Loucy (cell line): Measurements from ENCODE around the gene RILPL1.

Source experiments
- H2AFZ ChIP-seq: fragments of 200-600 bp; sonication (generic); 2 replicates; pipeline ENCODE4 v1.6.0; 2016; ENCODE audit warnings: antibody characterized with exemption, mild to moderate bottlenecking, low read length, moderate library complexity
- H3F3A ChIP-seq: fragments of 200-600 bp; 2 replicates; pipeline ENCODE4 v1.6.0; 2016; ENCODE audit warnings: antibody characterized with exemption, low read depth, mild to moderate bottlenecking
- H3K27me3 ChIP-seq: fragments of 200-600 bp; sonication (generic); 2 replicates; pipeline ENCODE4 v1.6.1; 2014; ENCODE audit warnings: low read length, mild to moderate bottlenecking; ENCODE audit not compliant: insufficient read depth, poor library complexity, severe bottlenecking
- H3K36me3 ChIP-seq: fragments of 200-600 bp; sonication (generic); 2 replicates; pipeline ENCODE4 v1.6.1; 2016; ENCODE audit warnings: low read length; ENCODE audit not compliant: insufficient read depth
- H3K4me1 ChIP-seq: fragments of 200-600 bp; sonication (generic); 2 replicates; pipeline ENCODE4 v1.5.1; 2014; ENCODE audit warnings: low read length, mild to moderate bottlenecking; ENCODE audit not compliant: insufficient read depth, poor library complexity, severe bottlenecking
- H3K4me2 ChIP-seq: fragments of 200-600 bp; sonication (generic); 2 replicates; pipeline ENCODE4 v1.6.0; 2014; ENCODE audit warnings: antibody characterized with exemption, low read length, low read depth, mild to moderate bottlenecking; ENCODE audit not compliant: poor library complexity, severe bottlenecking
- H3K4me3 ChIP-seq: fragments of 200-600 bp; sonication (generic); 2 replicates; pipeline ENCODE4 v1.5.1; 2014; ENCODE audit warnings: low read length, mild to moderate bottlenecking, mixed read lengths; ENCODE audit not compliant: poor library complexity, severe bottlenecking
- H3K79me2 ChIP-seq: fragments of 200-600 bp; sonication (generic); 2 replicates; pipeline ENCODE4 v1.6.1; 2014; ENCODE audit warnings: low read length; ENCODE audit not compliant: insufficient read depth
- H3K9ac ChIP-seq: fragments of 200-600 bp; sonication (generic); 2 replicates; pipeline ENCODE4 v1.6.0; 2014; ENCODE audit warnings: mild to moderate bottlenecking, low read depth, low read length, moderate library complexity; ENCODE audit not compliant: poor library complexity, severe bottlenecking
- H3K9me2 ChIP-seq: fragments of 200-600 bp; sonication (generic); replicated peaks from 2 replicates; pipeline ENCODE4 v1.6.1; 2016; ENCODE audit warnings: low read depth, low read length, mixed read lengths
- H3K9me3 ChIP-seq: fragments of 200-600 bp; sonication (generic); 2 replicates; pipeline ENCODE4 v1.6.1; 2014; ENCODE audit warnings: mild to moderate bottlenecking, antibody characterized with exemption, low read length, low read depth; ENCODE audit not compliant: insufficient read depth
- H4K20me1 ChIP-seq: fragments of 200-600 bp; sonication (generic); 2 replicates; pipeline ENCODE4 v1.6.0; 2014; ENCODE audit warnings: antibody characterized with exemption, low read length, mild to moderate bottlenecking; ENCODE audit not compliant: insufficient read depth, poor library complexity, severe bottlenecking
- CTCF ChIP-seq: fragments of 200-600 bp; sonication (generic); conservative IDR thresholded peaks from 2 replicates; pipeline ENCODE4 v1.5.1; 2014; ENCODE audit warnings: mild to moderate bottlenecking, antibody characterized with exemption, low read length
- EZH2phosphoT487 ChIP-seq: fragments of 200-600 bp; IDR thresholded peaks from 2 replicates; pipeline ENCODE4 v1.6.1; 2018; ENCODE audit warnings: antibody characterized with exemption, mild to moderate bottlenecking, moderate library complexity, borderline replicate concordance

Gene RILPL1

GRCh38 chr12:123475246-123475703 is 58.2 kb downstream of the RILPL1 start:
- H4K20me1 ChIP-seq, result no peaks in the 10 kb centered on the region
- H3K36me3 ChIP-seq, result no peaks in the 10 kb centered on the region; the same call in 1 of the 2 replicates
- H3K9me3 ChIP-seq, result no peaks in the 10 kb centered on the region
- H3K4me2 ChIP-seq, result no peak overlapping the region
- H3F3A ChIP-seq, result no peaks in the 10 kb centered on the region
- H3K4me3 ChIP-seq, result no peak overlapping the region
- TF ChIP-seq CTCF (no peak), EZH2phosphoT487 (no peak)
- no peaks in the 10 kb centered on the region for H3K9me2 ChIP-seq
- no peaks in the 10 kb centered on the region for H3K27me3 ChIP-seq
- H3K9ac ChIP-seq, result no peak overlapping the region
- H3K79me2 ChIP-seq, result no peaks in the 10 kb centered on the region
- no peak overlapping the region for H2AFZ ChIP-seq
- no peaks in the 10 kb centered on the region for H3K4me1 ChIP-seq

GRCh38 chr12:123474485-123475245 is 58.9 kb downstream of the RILPL1 start:
- Histone ChIP-seq H3K9ac (no peak overlapping the region), H2AFZ (no peak overlapping the region), H3F3A (no peaks in the 10 kb centered on the region), H3K4me3 (no peak overlapping the region), H3K9me3 (no peaks in the 10 kb centered on the region), H3K79me2 (no peaks in the 10 kb centered on the region), H3K9me2 (no peaks in the 10 kb centered on the region), H4K20me1 (no peaks in the 10 kb centered on the region), H3K27me3 (no peaks in the 10 kb centered on the region), H3K4me1 (no peaks in the 10 kb centered on the region), H3K36me3 (no peaks in the 10 kb centered on the region; the same call in 1 of the 2 replicates), H3K4me2 (no peak overlapping the region)
- TF ChIP-seq EZH2phosphoT487, result no peak

GRCh38 chr12:123472438-123472849 is 61.1 kb downstream of the RILPL1 start:
- no peaks in the 10 kb centered on the region for H3K9me3 ChIP-seq
- H3K9me2 ChIP-seq, result no peaks in the 10 kb centered on the region
- H3K4me2 ChIP-seq, result no peak overlapping the region
- no peaks in the 10 kb centered on the region for H4K20me1 ChIP-seq
- H3K9ac ChIP-seq, result no peak overlapping the region
- H3F3A ChIP-seq, result no peaks in the 10 kb centered on the region
- no peaks in the 10 kb centered on the region for H3K79me2 ChIP-seq
- H2AFZ ChIP-seq, result no peak overlapping the region
- TF ChIP-seq EZH2phosphoT487, result no peak
- TF ChIP-seq CTCF, result no peak
- H3K4me1 ChIP-seq, result no peaks in the 10 kb centered on the region
- H3K4me3 ChIP-seq, result no peak overlapping the region
- H3K27me3 ChIP-seq, result no peaks in the 10 kb centered on the region
- no peaks in the 10 kb centered on the region; the same call in 1 of the 2 replicates for H3K36me3 ChIP-seq
